Activated T-helper 2 cell treated with anti-CD3 and anti-CD28 coated beads, Interferon-gamma antibody, Interleukin-2, Interleukin-4, amounts not matched to agents 10 μg/mL and 5 μg/mL and 100 μg/mL, durations not matched to agents 14 hours and 24 hours and 36 hours (primary cell): ENCODE data around the gene FGA. TPM values are rescaled to one million over a fixed set of nuclear protein-coding genes. Genes with fewer than 3 reads are reported as not detected.

Experiments used
- total RNA-seq: library from RNA; stranded (reverse); gene quantifications from 2 replicates; pipeline ENCODE4 v1.2.3, GENCODE V29; 2022

FGA gene
- total RNA-seq, 1 donor from 2014 or later = not detected

Other genes starting within 250 kb of the FGA start
- not detected in 2 replicates for gene DCHS2, start 98.9 kb downstream of the FGA start, total RNA-seq
- 81.2 and 83.4 TPM in 2 replicates for gene PLRG1, start 40.3 kb downstream of the FGA start, total RNA-seq
- not detected in 2 replicates for gene FGB, start 27.7 kb downstream of the FGA start, total RNA-seq
- not detected in 2 replicates for gene FGG, start 21.9 kb upstream of the FGA start, total RNA-seq
- 0.07 TPM in 1 of 2 replicates, not detected in the other for gene LRAT, start 153.3 kb upstream of the FGA start, total RNA-seq
- gene RBM46, start 190.5 kb upstream of the FGA start, total RNA-seq = not detected in 2 replicates